GM21723 (cell line): Measurements from ENCODE around the gene POMZP3.
A peak's percentile ranks its signal among the peaks of the same experiment; 100 is the strongest.
"Not testable (repeated sequence)": the region's sequence is repeated elsewhere in the genome, so short reads cannot be mapped to it uniquely, and the experiment has no call there.

Experiments
- ATAC-seq: cut with Tn5 transposase; IDR thresholded peaks from one replicate; pipeline ENCODE4 v1.9.1; 2021; ENCODE audit warnings: mild to moderate bottlenecking, moderate library complexity; ENCODE audit not compliant: unreplicated experiment

POMZP3 gene

GRCh38 chr7:76626989-76627642, at the start of gene POMZP3:
Gene POMZP3 (minus strand): TSS chr7:76627279. CDS start chr7:76626064, 1,215 bp downstream.
- ATAC-seq = peak; percentile 84

GRCh38 chr7:76675783-76676182, 48.7 kb upstream of the POMZP3 start:
- not testable (repeated sequence) for ATAC-seq

GRCh38 chr7:76673346-76673745, 46.3 kb upstream of the POMZP3 start:
- ATAC-seq = not testable (repeated sequence)

- ATAC-seq = not testable (repeated sequence)
These were observed 32.1 kb upstream of the POMZP3 start for GRCh38 chr7:76659212-76659611.

GRCh38 chr7:76656425-76656824, 29.3 kb upstream of the POMZP3 start:
- ATAC-seq = not testable (repeated sequence)

- not testable (repeated sequence) for ATAC-seq
These were observed 15.5 kb upstream of the POMZP3 start for GRCh38 chr7:76642620-76643019.

- ATAC-seq = peak; percentile 98
These were observed 10.1 kb upstream of the POMZP3 start for GRCh38 chr7:76637061-76637691.

- ATAC-seq = peak; percentile 52
These were observed 498 bp downstream of the POMZP3 start for GRCh38 chr7:76626581-76626980.

GRCh38 chr7:76619439-76620190, 7.5 kb downstream of the POMZP3 start:
- not testable (repeated sequence) for ATAC-seq

- ATAC-seq = not testable (repeated sequence)
These were observed 13.3 kb downstream of the POMZP3 start for GRCh38 chr7:76613783-76614182.

- not testable (repeated sequence) for ATAC-seq
These were observed 14.8 kb downstream of the POMZP3 start for GRCh38 chr7:76612232-76612631.

GRCh38 chr7:76609864-76610263, 17.2 kb downstream of the POMZP3 start:
- not testable (repeated sequence) for ATAC-seq

GRCh38 chr7:76608469-76608868, 18.6 kb downstream of the POMZP3 start:
- not testable (repeated sequence) for ATAC-seq

- peak; percentile 96 for ATAC-seq
These were observed 21.1 kb downstream of the POMZP3 start for GRCh38 chr7:76606027-76606426.

GRCh38 chr7:76600650-76601049, 26.4 kb downstream of the POMZP3 start:
- not testable (repeated sequence) for ATAC-seq

- ATAC-seq = not testable (repeated sequence)
These were observed 27.0 kb downstream of the POMZP3 start for GRCh38 chr7:76600116-76600482.

- ATAC-seq = not testable (repeated sequence)
These were observed 28.4 kb downstream of the POMZP3 start for GRCh38 chr7:76598590-76599264.

GRCh38 chr7:76597288-76597687, 29.8 kb downstream of the POMZP3 start:
- not testable (repeated sequence) for ATAC-seq

- ATAC-seq = not testable (repeated sequence)
These were observed 34.4 kb downstream of the POMZP3 start for GRCh38 chr7:76592694-76593093.

- peak; percentile 84 for ATAC-seq
These were observed 35.3 kb downstream of the POMZP3 start for GRCh38 chr7:76591602-76592304.
